IMR-90 (cell line): ENCODE measurements around the gene TMEM114. TPM values are rescaled to one million over a fixed set of nuclear protein-coding genes. Genes with fewer than 3 reads are reported as not detected.

ENCODE experiments used
- ATAC-seq: fragments of 200-7000 bp; cut with Tn5 transposase; 2 replicates; pipeline ENCODE4 v1.9.1; 2020; ENCODE audit warnings: low read depth, mild to moderate bottlenecking, moderate library complexity
- BruUV-seq: library from RNA; stranded (reverse); fragments of 400-500 nt; replicated peaks from 2 replicates; lab custom pipeline; 2021; lab: Mats Ljungman, UMichigan
- CTCF ChIA-PET: fragments of 300-600 bp; formaldehyde crosslinking; extraction: SDS; loops from one replicate; lab custom pipeline; 2021; ENCODE audit warnings: antibody characterized with exemption; lab: Yijun Ruan, JAX
- POLR2A ChIA-PET: fragments of 300-600 bp; sonication (Branson Sonifier 250); formaldehyde crosslinking; loops from one replicate; lab custom pipeline; 2022; ENCODE audit warnings: antibody characterized with exemption; ENCODE audit not compliant: unreplicated experiment; lab: Charles Lee
- DNase-seq: peaks from one replicate; pipeline ENCODE4 v3.0.0; 2013
- H2AFZ ChIP-seq: replicated peaks from 2 replicates; pipeline ENCODE3; 2013; ENCODE audit warnings: low read length, mild to moderate bottlenecking; ENCODE audit not compliant: poor library complexity
- H2AK5ac ChIP-seq: 2 replicates; pipeline ENCODE4 v1.6.1; 2013; ENCODE audit warnings: low read depth, low read length, inconsistent platforms
- H2AK9ac ChIP-seq: replicated peaks from 2 replicates; pipeline ENCODE3; 2013; ENCODE audit warnings: mild to moderate bottlenecking, low read depth, low read length, moderate library complexity; ENCODE audit not compliant: poor library complexity
- H2BK120ac ChIP-seq: 2 replicates; pipeline ENCODE4 v1.6.1; 2013; ENCODE audit warnings: low read depth, low read length, inconsistent platforms
- H2BK15ac ChIP-seq: 3 replicates; pipeline ENCODE4 v1.6.1; 2013; ENCODE audit warnings: low read depth, low read length, inconsistent platforms
- H2BK20ac ChIP-seq: 2 replicates; pipeline ENCODE4 v1.6.1; 2013; ENCODE audit warnings: low read depth, mild to moderate bottlenecking, inconsistent platforms, low read length, moderate library complexity
- H2BK5ac ChIP-seq: 2 replicates; pipeline ENCODE4 v1.6.1; 2013; ENCODE audit warnings: mild to moderate bottlenecking, low read depth, low read length, inconsistent platforms; ENCODE audit not compliant: poor library complexity, severe bottlenecking
- H3K14ac ChIP-seq: replicated peaks from 2 replicates; pipeline ENCODE4 v1.6.1; 2013; ENCODE audit warnings: low read depth, low read length, inconsistent platforms
- H3K18ac ChIP-seq: 2 replicates; pipeline ENCODE4 v1.6.1; 2013; ENCODE audit warnings: low read depth, low read length, control low read depth
- H3K23ac ChIP-seq: 2 replicates; pipeline ENCODE4 v1.6.1; 2013; ENCODE audit warnings: low read depth, low read length, inconsistent platforms
- H3K27ac ChIP-seq: 2 replicates; pipeline ENCODE4 v1.5.1; 2013; ENCODE audit warnings: mild to moderate bottlenecking, control low read depth, low read length; ENCODE audit not compliant: insufficient read depth
- H3K27me3 ChIP-seq: 2 replicates; pipeline ENCODE4 v1.6.1; 2013; ENCODE audit warnings: low read length; ENCODE audit not compliant: control insufficient read depth, insufficient read depth
- H3K36me3 ChIP-seq: 2 replicates; pipeline ENCODE4 v1.6.1; 2013; ENCODE audit warnings: low read length, mixed read lengths; ENCODE audit not compliant: control insufficient read depth, insufficient read depth
- H3K4ac ChIP-seq: 2 replicates; pipeline ENCODE4 v1.6.1; 2013; ENCODE audit warnings: low read depth, low read length, inconsistent platforms
- H3K4me1 ChIP-seq: 2 replicates; pipeline ENCODE4 v1.6.1; 2013; ENCODE audit warnings: low read length, mixed read lengths; ENCODE audit not compliant: control insufficient read depth, insufficient read depth
- H3K4me2 ChIP-seq: 2 replicates; pipeline ENCODE4 v1.6.1; 2013; ENCODE audit warnings: low read depth, mild to moderate bottlenecking, control low read depth, low read length, moderate library complexity
- H3K4me3 ChIP-seq: 2 replicates; pipeline ENCODE4 v1.5.1; 2013; ENCODE audit warnings: low read depth, mild to moderate bottlenecking, control low read depth, low read length, moderate library complexity; ENCODE audit not compliant: insufficient read depth
- H3K56ac ChIP-seq: 2 replicates; pipeline ENCODE4 v1.6.1; 2013; ENCODE audit warnings: low read length, inconsistent platforms; ENCODE audit not compliant: insufficient read depth; ENCODE audit errors: extremely low read depth
- H3K79me1 ChIP-seq, 2 experiments: 2 replicates each; pipeline ENCODE4 v1.6.1; 2013; ENCODE audit warnings: low read length in 2 of 2, inconsistent platforms in 1 of 2, low read depth in 1 of 2
- H3K9ac ChIP-seq: 2 replicates; pipeline ENCODE4 v1.6.1; 2013; ENCODE audit warnings: low read depth, low read length, control low read depth
- H3K9me1 ChIP-seq: 2 replicates; pipeline ENCODE4 v1.6.1; 2013; ENCODE audit warnings: low read length, inconsistent platforms; ENCODE audit not compliant: insufficient read depth
- H3K9me3 ChIP-seq: 2 replicates; pipeline ENCODE4 v1.6.1; 2013; ENCODE audit warnings: low read length; ENCODE audit not compliant: control insufficient read depth, insufficient read depth
- H4K20me1 ChIP-seq: 2 replicates; pipeline ENCODE4 v1.6.1; 2013; ENCODE audit warnings: low read length, inconsistent platforms; ENCODE audit not compliant: insufficient read depth
- H4K5ac ChIP-seq: 2 replicates; pipeline ENCODE4 v1.6.1; 2013; ENCODE audit warnings: mild to moderate bottlenecking, low read depth, low read length, control low read depth
- H4K8ac ChIP-seq, 2 experiments: 2 replicates each; pipeline ENCODE4 v1.6.1; 2013; ENCODE audit warnings: low read depth in 2 of 2, low read length in 2 of 2, control low read depth in 1 of 2, inconsistent platforms in 1 of 2
- H4K91ac ChIP-seq: 2 replicates; pipeline ENCODE4 v1.6.1; 2013; ENCODE audit warnings: low read depth, low read length, inconsistent platforms; ENCODE audit not compliant: insufficient read depth
- BHLHE40 ChIP-seq: fragments of 150-350 bp; IDR thresholded peaks from 2 replicates; pipeline ENCODE4 v1.6.1; 2016; ENCODE audit warnings: mild to moderate bottlenecking, low read depth, low read length
- CEBPB ChIP-seq: IDR thresholded peaks from 2 replicates; pipeline ENCODE4 v1.6.1; 2012; ENCODE audit warnings: low read depth, low read length, improper control_type of control experiment
- FOS ChIP-seq: fragments of 150-350 bp; IDR thresholded peaks from 2 replicates; pipeline ENCODE4 v1.6.1; 2016; ENCODE audit warnings: low read depth, low read length
- MAFK ChIP-seq: IDR thresholded peaks from 2 replicates; pipeline ENCODE4 v1.6.1; 2012; ENCODE audit warnings: low read depth, low read length, improper control_type of control experiment
- MAZ ChIP-seq: IDR thresholded peaks from 2 replicates; pipeline ENCODE4 v1.6.1; 2012; ENCODE audit warnings: low read depth, mild to moderate bottlenecking, low read length, improper control_type of control experiment, moderate library complexity, borderline replicate concordance
- MXI1 ChIP-seq: IDR thresholded peaks from 2 replicates; pipeline ENCODE4 v1.6.1; 2012; ENCODE audit warnings: low read depth, mild to moderate bottlenecking, low read length, moderate library complexity, borderline replicate concordance
- POLR2A ChIP-seq: IDR thresholded peaks from 2 replicates; pipeline ENCODE4 v1.6.1; 2012; ENCODE audit warnings: mild to moderate bottlenecking, low read depth, low read length
- RAD21 ChIP-seq: IDR thresholded peaks from 2 replicates; pipeline ENCODE4 v1.6.1; 2012; ENCODE audit warnings: low read length, improper control_type of control experiment
- RFX5 ChIP-seq: IDR thresholded peaks from 2 replicates; pipeline ENCODE4 v1.8.0; 2012; ENCODE audit warnings: low read depth, mild to moderate bottlenecking, low read length, moderate library complexity
- SMC3 ChIP-seq: fragments of 150-350 bp; IDR thresholded peaks from 2 replicates; pipeline ENCODE4 v1.6.1; 2016; ENCODE audit warnings: low read depth, mild to moderate bottlenecking, antibody characterized with exemption, low read length, moderate library complexity
- WGBS, 2 experiments: methylation state at CpG; one replicate each; pipeline versions ENCODE4 v1.1.5 to v1.1.7; 2013; ENCODE audit warnings: missing lambda C conversion rate in 2 of 2; ENCODE audit not compliant: insufficient read length in 1 of 2; ENCODE audit errors: extremely low coverage in 2 of 2; 5-methylcytosine and 5-hydroxymethylcytosine counted together
- dilution Hi-C: fragments of 300-500 bp; cut with HindIII; formaldehyde crosslinking; loops from one replicate; pipeline ENCODE4 v1.14.3; 2018; ENCODE audit warnings: low sequenced_read_pairs; ENCODE audit not compliant: unreplicated experiment
- in situ Hi-C: fragments of 300-500 bp; cut with MboI; formaldehyde crosslinking; loops from 3 replicates; pipeline ENCODE4 v1.14.3; 2019; ENCODE audit warnings: low sequenced_read_pairs, inconsistent platforms, mixed read lengths
- intact Hi-C: fragments of 100-400 bp; cut with micrococcal nuclease; formaldehyde crosslinking; loops from 2 replicates; pipeline ENCODE4 v1.10.0; 2022
- polyA plus RNA-seq, 3 experiments: library from polyadenylated mRNA; depleted of rRNA; stranded (reverse); fragments of >200 nt; gene quantifications; 2 replicates each; pipeline ENCODE4 v1.2.3, GENCODE V29; 2012; ENCODE audit warnings: low replicate concordance in 1 of 3
- total RNA-seq: library from RNA; depleted of rRNA; stranded (reverse); fragments of >200 nt; gene quantifications from 2 replicates; pipeline ENCODE4 v1.2.3, GENCODE V29; 2012
- TF ChIP-seq, protein P1 (sequence below): fragments of 150-350 bp; IDR thresholded peaks from 2 replicates; pipeline ENCODE4 v1.6.1; 2017; ENCODE audit warnings: mild to moderate bottlenecking, antibody characterized with exemption, low read length, low read depth
- TF ChIP-seq, protein P2 (sequence below): conservative IDR thresholded peaks from 2 replicates; pipeline ENCODE4 v1.5.1; 2012; ENCODE audit warnings: mild to moderate bottlenecking, low read depth, low read length, improper control_type of control experiment

Gene TMEM114
- total and polyA plus RNA-seq, 2 of the 4 experiments (the other 2 are of a cell fraction): not detected

DNA sequence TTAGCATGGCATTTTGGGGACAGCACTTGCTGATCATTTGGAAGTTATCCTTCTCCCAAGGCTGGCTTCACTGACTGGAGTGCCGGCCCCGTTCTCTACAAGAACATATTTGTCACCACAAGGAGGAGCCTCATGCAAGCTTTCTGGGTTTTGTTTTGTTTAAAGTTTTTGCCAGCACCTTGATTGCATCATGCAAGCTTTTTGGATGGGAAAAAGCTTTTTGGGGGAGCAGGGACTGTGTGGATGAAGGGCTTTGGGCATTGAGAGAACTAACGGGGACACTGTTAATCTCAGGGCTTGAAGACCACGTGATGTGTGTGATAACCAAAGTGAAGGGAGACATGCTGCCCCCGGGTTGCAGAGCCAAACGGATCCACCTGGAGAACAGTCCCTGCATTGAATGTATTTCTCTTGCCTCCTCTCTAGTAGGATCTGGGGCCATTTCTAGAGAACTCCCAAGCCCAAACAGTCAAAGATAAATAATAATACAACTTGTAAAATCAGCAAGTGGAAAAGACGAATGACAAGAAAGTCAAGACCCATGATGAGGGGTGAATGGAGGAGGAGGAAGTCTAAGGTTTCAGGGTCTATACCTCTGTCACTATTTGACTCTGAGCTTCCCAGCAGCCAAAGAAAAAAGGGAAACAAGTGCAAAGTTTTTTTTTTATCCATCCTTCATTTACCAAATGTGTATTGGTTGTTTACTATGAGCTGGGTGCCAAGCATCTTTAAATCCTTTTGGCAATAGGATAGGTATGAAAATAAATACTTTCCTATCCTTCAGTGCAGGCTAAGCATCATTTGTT is 17.2 kb downstream of the TMEM114 start:
- H3K4me3 ChIP-seq: no peak overlapping the region
- H3K4ac ChIP-seq: peak overlapping the region; percentile 63; the same call in 1 of the 2 replicates
- H3K27me3 ChIP-seq: peaks cover 11% of the 10 kb centered on the region
- no peaks in the 10 kb centered on the region for H3K36me3 ChIP-seq
- H3K4me1 ChIP-seq: peaks cover 1% of the 10 kb centered on the region
- no peak overlapping the region for H3K18ac ChIP-seq
- no peak overlapping the region for H3K56ac ChIP-seq
- no peak overlapping the region for H2AK9ac ChIP-seq
- intact Hi-C loops (no loop called here), in situ Hi-C loops (loop anchor here (25.0 kb wide), 1 partner anchor 564 kb away; no protein-coding TSS in a partner anchor), dilution Hi-C loops (no loop called here)
- no peak overlapping the region for H2BK15ac ChIP-seq
- ChIA-PET CTCF (interaction anchor here (1.1 kb wide), 1 partner anchor 8 kb away, joined by 3 read pairs; no protein-coding TSS in a partner anchor), POLR2A (no interaction called here)
- peak overlapping the region in 1 of 2 experiments; percentile 47; a peak in 1 of 4 replicates for H4K8ac ChIP-seq
- TF ChIP-seq BHLHE40 (no peak), MXI1 (no peak), RFX5 (no peak), MAZ (no peak), RAD21 (peak; percentile 54; the same call in 1 of the 2 replicates), CEBPB (peak; percentile 89), MAFK (no peak), FOS (no peak), POLR2A (no peak), SMC3 (peak; percentile 41)
- TF ChIP-seq, protein P1, sequence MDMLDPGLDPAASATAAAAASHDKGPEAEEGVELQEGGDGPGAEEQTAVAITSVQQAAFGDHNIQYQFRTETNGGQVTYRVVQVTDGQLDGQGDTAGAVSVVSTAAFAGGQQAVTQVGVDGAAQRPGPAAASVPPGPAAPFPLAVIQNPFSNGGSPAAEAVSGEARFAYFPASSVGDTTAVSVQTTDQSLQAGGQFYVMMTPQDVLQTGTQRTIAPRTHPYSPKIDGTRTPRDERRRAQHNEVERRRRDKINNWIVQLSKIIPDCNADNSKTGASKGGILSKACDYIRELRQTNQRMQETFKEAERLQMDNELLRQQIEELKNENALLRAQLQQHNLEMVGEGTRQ: no peak
- TF ChIP-seq, protein P2, sequence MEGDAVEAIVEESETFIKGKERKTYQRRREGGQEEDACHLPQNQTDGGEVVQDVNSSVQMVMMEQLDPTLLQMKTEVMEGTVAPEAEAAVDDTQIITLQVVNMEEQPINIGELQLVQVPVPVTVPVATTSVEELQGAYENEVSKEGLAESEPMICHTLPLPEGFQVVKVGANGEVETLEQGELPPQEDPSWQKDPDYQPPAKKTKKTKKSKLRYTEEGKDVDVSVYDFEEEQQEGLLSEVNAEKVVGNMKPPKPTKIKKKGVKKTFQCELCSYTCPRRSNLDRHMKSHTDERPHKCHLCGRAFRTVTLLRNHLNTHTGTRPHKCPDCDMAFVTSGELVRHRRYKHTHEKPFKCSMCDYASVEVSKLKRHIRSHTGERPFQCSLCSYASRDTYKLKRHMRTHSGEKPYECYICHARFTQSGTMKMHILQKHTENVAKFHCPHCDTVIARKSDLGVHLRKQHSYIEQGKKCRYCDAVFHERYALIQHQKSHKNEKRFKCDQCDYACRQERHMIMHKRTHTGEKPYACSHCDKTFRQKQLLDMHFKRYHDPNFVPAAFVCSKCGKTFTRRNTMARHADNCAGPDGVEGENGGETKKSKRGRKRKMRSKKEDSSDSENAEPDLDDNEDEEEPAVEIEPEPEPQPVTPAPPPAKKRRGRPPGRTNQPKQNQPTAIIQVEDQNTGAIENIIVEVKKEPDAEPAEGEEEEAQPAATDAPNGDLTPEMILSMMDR: peak; percentile 53
- H3K14ac ChIP-seq: no peak overlapping the region
- WGBS, 2 experiments: 20% methylated on average over 1 of the region's 7 CpGs; no CpG with 5 or more reads in 1 of the 2 experiments
- H2BK5ac ChIP-seq: no peak overlapping the region
- H4K91ac ChIP-seq: peak overlapping the region; percentile 33; the same call in 1 of the 2 replicates
- H3K9me1 ChIP-seq: peaks cover 3% of the 10 kb centered on the region; the same call in 1 of the 2 replicates
- no peak overlapping the region for H4K5ac ChIP-seq
- no peak overlapping the region; the same call in 1 of the 2 replicates for H2AK5ac ChIP-seq
- peak overlapping the region; percentile 77 for H2AFZ ChIP-seq
- H3K4me2 ChIP-seq: no peak overlapping the region
- no peak overlapping the region for H3K9ac ChIP-seq
- DNase-seq: peak; percentile 37
- H4K20me1 ChIP-seq: no peaks in the 10 kb centered on the region
- H3K9me3 ChIP-seq: no peaks in the 10 kb centered on the region
- H3K23ac ChIP-seq: no peak overlapping the region
- no TSS peak for BruUV-seq
- peak overlapping the region; percentile 62 for H2BK120ac ChIP-seq
- no peaks in the 10 kb centered on the region for H3K79me1 ChIP-seq
- H3K27ac ChIP-seq: no peak overlapping the region
- ATAC-seq: peak; percentile 32; the same call in 1 of the 2 replicates
- H2BK20ac ChIP-seq: peak overlapping the region; percentile 5; the same call in 1 of the 2 replicates
